GM23338 (cell line): ENCODE data around the gene DMBT1. TPM values are rescaled to one million over a fixed set of nuclear protein-coding genes. Genes with fewer than 3 reads are reported as not detected.

Experiments
- ATAC-seq: fragments of 200-7000 bp; cut with Tn5 transposase; 3 replicates; pipeline ENCODE4 v1.9.1; 2020
- DNase-seq: peaks from one replicate; pipeline ENCODE4 v3.0.0-alpha.2; 2015; ENCODE audit warnings: low spot score
- H2AFZ ChIP-seq: fragments of 200-600 bp; sonication (generic); 2 replicates; pipeline ENCODE4 v1.8.0; 2016; ENCODE audit warnings: antibody characterized with exemption, mild to moderate bottlenecking, moderate library complexity
- H3F3A ChIP-seq: fragments of 200-600 bp; sonication (generic); replicated peaks from 2 replicates; pipeline ENCODE4 v1.8.0; 2017; ENCODE audit warnings: antibody characterized with exemption, mixed run types, low read depth
- H3K27ac ChIP-seq: fragments of 200-600 bp; sonication (generic); 2 replicates; pipeline ENCODE4 v1.6.1; 2016; ENCODE audit warnings: low read depth
- H3K27me3 ChIP-seq: fragments of 200-600 bp; sonication (generic); 2 replicates; pipeline ENCODE4 v1.8.0; 2016; ENCODE audit warnings: mild to moderate bottlenecking, mixed run types, moderate library complexity; ENCODE audit not compliant: insufficient read depth
- H3K36me3 ChIP-seq: fragments of 200-600 bp; sonication (generic); 2 replicates; pipeline ENCODE4 v1.8.0; 2016; ENCODE audit warnings: mild to moderate bottlenecking; ENCODE audit not compliant: insufficient read depth
- H3K4me1 ChIP-seq: fragments of 200-600 bp; sonication (generic); 2 replicates; pipeline ENCODE4 v1.8.0; 2016; ENCODE audit warnings: mild to moderate bottlenecking, moderate library complexity; ENCODE audit not compliant: insufficient read depth
- H3K4me2 ChIP-seq: fragments of 200-600 bp; sonication (generic); 2 replicates; pipeline ENCODE4 v1.7.1; 2017; ENCODE audit warnings: mixed run types
- H3K4me3 ChIP-seq: fragments of 200-600 bp; sonication (generic); 2 replicates; pipeline ENCODE4 v1.6.1; 2016; ENCODE audit warnings: mixed run types
- H3K79me2 ChIP-seq: fragments of 200-600 bp; sonication (generic); replicated peaks from 2 replicates; pipeline ENCODE4 v1.8.0; 2017; ENCODE audit warnings: mild to moderate bottlenecking; ENCODE audit not compliant: insufficient read depth
- H3K9me2 ChIP-seq: fragments of 200-600 bp; sonication (generic); 2 replicates; pipeline ENCODE4 v1.8.0; 2017; ENCODE audit not compliant: insufficient read depth
- H4K20me1 ChIP-seq: fragments of 200-600 bp; sonication (generic); replicated peaks from 2 replicates; pipeline ENCODE4 v1.8.0; 2017; ENCODE audit warnings: mild to moderate bottlenecking; ENCODE audit not compliant: insufficient read depth
- H3K27ac Mint-ChIP-seq: 2 replicates; pipeline ENCODE4 v1.8.0; 2020; ENCODE audit warnings: inconsistent platforms, mild to moderate bottlenecking, moderate library complexity, mixed read lengths
- H3K27me3 Mint-ChIP-seq: 3 replicates; pipeline ENCODE4 v1.8.0; 2022; ENCODE audit warnings: low read depth, mild to moderate bottlenecking, moderate library complexity, mixed read lengths, inconsistent platforms; ENCODE audit not compliant: insufficient read depth, poor library complexity
- H3K36me3 Mint-ChIP-seq: 3 replicates; pipeline ENCODE4 v1.8.0; 2021; ENCODE audit warnings: low read depth, mild to moderate bottlenecking, inconsistent platforms, moderate library complexity, mixed read lengths
- H3K4me1 Mint-ChIP-seq: 3 replicates; pipeline ENCODE4 v1.8.0; 2020; ENCODE audit warnings: mild to moderate bottlenecking, inconsistent platforms, mixed read lengths
- H3K4me3 Mint-ChIP-seq: 3 replicates; pipeline ENCODE4 v1.8.0; 2021; ENCODE audit warnings: moderate library complexity, mild to moderate bottlenecking, inconsistent platforms, mixed read lengths
- H3K9me3 Mint-ChIP-seq: 3 replicates; pipeline ENCODE4 v1.8.0; 2020; ENCODE audit warnings: moderate library complexity, mild to moderate bottlenecking, inconsistent platforms, mixed read lengths
- CREB1 ChIP-seq: fragments of 250-450 bp; sonication (Bioruptor Pico); IDR thresholded peaks from 2 replicates; pipeline ENCODE4 v1.5.0; 2020; ENCODE audit warnings: low read depth, mild to moderate bottlenecking, moderate library complexity
- CTCF ChIP-seq, 2 experiments: fragments of 200-600 bp in 1 of 2; sonication (generic) in 1 of 2; conservative IDR thresholded peaks; 2 replicates each; pipeline versions ENCODE4 v1.5.1 to v1.6.1; 2016 to 2017; ENCODE audit warnings: antibody characterized with exemption in 2 of 2, low read depth in 2 of 2, mild to moderate bottlenecking in 2 of 2, moderate library complexity in 1 of 2
- ETS1 ChIP-seq: IDR thresholded peaks from 2 replicates; pipeline ENCODE4 v1.6.1; 2016; ENCODE audit warnings: antibody characterized with exemption
- EZH2 ChIP-seq: fragments of 200-600 bp; sonication (generic); IDR thresholded peaks from one replicate; pipeline ENCODE4 v1.8.0; 2017; ENCODE audit warnings: antibody characterized with exemption, mild to moderate bottlenecking, low read depth; ENCODE audit not compliant: unreplicated experiment
- EZH2phosphoT487 ChIP-seq: fragments of 200-600 bp; sonication (generic); IDR thresholded peaks from one replicate; pipeline ENCODE4 v1.8.1; 2018; ENCODE audit warnings: antibody characterized with exemption; ENCODE audit not compliant: unreplicated experiment
- JUNB ChIP-seq: IDR thresholded peaks from one replicate; pipeline ENCODE4 v1.6.1; 2016; ENCODE audit warnings: antibody characterized with exemption; ENCODE audit not compliant: unreplicated experiment
- NANOG ChIP-seq: IDR thresholded peaks from 2 replicates; pipeline ENCODE4 v1.6.1; 2016; ENCODE audit warnings: antibody characterized with exemption, borderline replicate concordance
- POLR2AphosphoS5 ChIP-seq: IDR thresholded peaks from 2 replicates; pipeline ENCODE4 v1.6.1; 2016; ENCODE audit warnings: antibody characterized with exemption, low read depth
- REST ChIP-seq: IDR thresholded peaks from one replicate; pipeline ENCODE4 v1.6.1; 2018; ENCODE audit warnings: antibody characterized with exemption; ENCODE audit not compliant: unreplicated experiment
- STAT1 ChIP-seq: IDR thresholded peaks from one replicate; pipeline ENCODE4 v1.6.1; 2016; ENCODE audit warnings: antibody characterized with exemption; ENCODE audit not compliant: unreplicated experiment
- ZNF114 ChIP-seq: fragments of 250-450 bp; sonication (Bioruptor Pico); IDR thresholded peaks from 2 replicates; pipeline ENCODE4 v1.5.0; 2020; ENCODE audit warnings: mild to moderate bottlenecking, moderate library complexity
- ZNF331 ChIP-seq: fragments of 250-450 bp; sonication (Bioruptor Pico); IDR thresholded peaks from 2 replicates; pipeline ENCODE4 v1.5.0; 2020; ENCODE audit warnings: low read depth, mild to moderate bottlenecking, moderate library complexity
- ZNF462 ChIP-seq: fragments of 250-450 bp; sonication (Bioruptor Pico); IDR thresholded peaks from 2 replicates; pipeline ENCODE4 v1.5.0; 2020; ENCODE audit warnings: mild to moderate bottlenecking, moderate library complexity
- polyA plus RNA-seq: library from polyadenylated mRNA; unstranded; fragments of >200 nt; fragmentation: Nextera tagmentation; extraction: Ambion mirVana; gene quantifications from 2 replicates; pipeline ENCODE4 v1.2.1, GENCODE V29; 2016
- total RNA-seq: library from RNA; depleted of rRNA; stranded (reverse); fragments of >200 nt; shearing (Covaris generic); gene quantifications from 2 replicates; pipeline ENCODE4 v1.2.3, GENCODE V29; 2014

The DMBT1 gene
- total and polyA plus RNA-seq, 2 experiments from 2014 or later: 0.03 to 0.05 TPM

GRCh38 chr10:122571892-122572291 lies 11.3 kb downstream of the DMBT1 start:
- H3K9me3 Mint-ChIP-seq: peaks cover 24% of the 10 kb centered on the region

More at GRCh38 chr10:122571892-122572291, 11.3 kb downstream of the DMBT1 start:
- H3K27me3 ChIP-seq: no peaks in the 10 kb centered on the region
- ATAC-seq: no peak
- no peaks in the 10 kb centered on the region for H3K79me2 ChIP-seq
- no peaks in the 10 kb centered on the region for H4K20me1 ChIP-seq
- H3K27ac ChIP-seq: no peak overlapping the region
- no peak overlapping the region for H3K27ac Mint-ChIP-seq
- H3K9me2 ChIP-seq: no peaks in the 10 kb centered on the region
- DNase-seq: no peak
- no peaks in the 10 kb centered on the region for H3F3A ChIP-seq
- H3K4me3 Mint-ChIP-seq: no peak overlapping the region
- H3K4me1 Mint-ChIP-seq: no peaks in the 10 kb centered on the region; the same call in 2 of the 3 replicates
- H3K4me3 ChIP-seq: no peak overlapping the region
- TF ChIP-seq CTCF (conservative IDR thresholded peaks at IDR 0.05; ENCODE audit: low read depth in 2 of 2) (no peak), ZNF114 (CRISPR knock-in tag) (no peak), STAT1 (no peak), ZNF462 (CRISPR knock-in tag) (no peak), CREB1 (no peak), ZNF331 (CRISPR knock-in tag) (no peak), ETS1 (no peak), REST (no peak), JUNB (no peak), POLR2AphosphoS5 (no peak), EZH2 (no peak), EZH2phosphoT487 (no peak), NANOG (no peak)
- H3K36me3 Mint-ChIP-seq: no peaks in the 10 kb centered on the region
- no peaks in the 10 kb centered on the region for H3K4me1 ChIP-seq
- H2AFZ ChIP-seq: no peak overlapping the region
- H3K27me3 Mint-ChIP-seq: peaks cover 7% of the 10 kb centered on the region
- H3K36me3 ChIP-seq: no peaks in the 10 kb centered on the region
- H3K4me2 ChIP-seq: no peak overlapping the region
